ENCODE results near the gene ARHGEF1. TPM values are rescaled to one million over a fixed set of nuclear protein-coding genes. Genes with fewer than 3 reads are reported as not detected.

The ARHGEF1 gene
- total RNA-seq, 2 donors from 2014 or later: 43.8 to 104 TPM

DNA sequence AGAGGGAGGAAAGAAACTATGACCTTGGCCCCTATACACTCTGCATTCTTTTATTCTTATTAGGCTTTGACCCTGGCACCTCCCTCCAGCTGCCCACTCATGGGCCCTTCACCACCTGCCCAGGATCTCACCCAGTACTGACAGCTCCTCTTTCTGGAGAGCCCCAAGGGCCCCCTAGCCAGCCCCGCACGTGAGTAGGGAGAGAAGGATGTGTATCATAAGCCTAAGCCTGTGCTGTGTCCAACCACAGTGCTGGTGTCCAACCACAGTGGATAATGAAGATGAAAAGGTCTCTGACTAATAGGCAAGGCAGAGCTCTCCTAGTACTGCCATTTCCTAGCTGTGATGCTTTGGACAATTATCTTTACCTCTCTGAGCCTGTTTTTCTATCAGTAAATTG, 33.9 kb upstream of the ARHGEF1 start:
- Histone ChIP-seq H3K9me3 (no peaks in the 10 kb centered on the region), H3K36me3 (replicated peaks in 1 of 2; ENCODE audit: insufficient read depth in 1 of 2, low read depth in 2 of 2) (no peaks in the 10 kb centered on the region), H3K4me3 (no peak overlapping the region), H3K27me3 (no peaks in the 10 kb centered on the region), H3K27ac (no peak overlapping the region), H3K4me1 (no peaks in the 10 kb centered on the region)
- TF ChIP-seq, protein P1, sequence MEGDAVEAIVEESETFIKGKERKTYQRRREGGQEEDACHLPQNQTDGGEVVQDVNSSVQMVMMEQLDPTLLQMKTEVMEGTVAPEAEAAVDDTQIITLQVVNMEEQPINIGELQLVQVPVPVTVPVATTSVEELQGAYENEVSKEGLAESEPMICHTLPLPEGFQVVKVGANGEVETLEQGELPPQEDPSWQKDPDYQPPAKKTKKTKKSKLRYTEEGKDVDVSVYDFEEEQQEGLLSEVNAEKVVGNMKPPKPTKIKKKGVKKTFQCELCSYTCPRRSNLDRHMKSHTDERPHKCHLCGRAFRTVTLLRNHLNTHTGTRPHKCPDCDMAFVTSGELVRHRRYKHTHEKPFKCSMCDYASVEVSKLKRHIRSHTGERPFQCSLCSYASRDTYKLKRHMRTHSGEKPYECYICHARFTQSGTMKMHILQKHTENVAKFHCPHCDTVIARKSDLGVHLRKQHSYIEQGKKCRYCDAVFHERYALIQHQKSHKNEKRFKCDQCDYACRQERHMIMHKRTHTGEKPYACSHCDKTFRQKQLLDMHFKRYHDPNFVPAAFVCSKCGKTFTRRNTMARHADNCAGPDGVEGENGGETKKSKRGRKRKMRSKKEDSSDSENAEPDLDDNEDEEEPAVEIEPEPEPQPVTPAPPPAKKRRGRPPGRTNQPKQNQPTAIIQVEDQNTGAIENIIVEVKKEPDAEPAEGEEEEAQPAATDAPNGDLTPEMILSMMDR (IDR thresholded peaks at IDR 0.05): no peak
- TF ChIP-seq POLR2A (IDR thresholded peaks at IDR 0.05): no peak
- DNase-seq: no peak
- intact Hi-C loops (cut with DNase I): no loop called here
- 94 to 97% methylated on average over 2 of the region's 2 CpGs for WGBS, 2 donors
- ATAC-seq: no peak

DNA sequence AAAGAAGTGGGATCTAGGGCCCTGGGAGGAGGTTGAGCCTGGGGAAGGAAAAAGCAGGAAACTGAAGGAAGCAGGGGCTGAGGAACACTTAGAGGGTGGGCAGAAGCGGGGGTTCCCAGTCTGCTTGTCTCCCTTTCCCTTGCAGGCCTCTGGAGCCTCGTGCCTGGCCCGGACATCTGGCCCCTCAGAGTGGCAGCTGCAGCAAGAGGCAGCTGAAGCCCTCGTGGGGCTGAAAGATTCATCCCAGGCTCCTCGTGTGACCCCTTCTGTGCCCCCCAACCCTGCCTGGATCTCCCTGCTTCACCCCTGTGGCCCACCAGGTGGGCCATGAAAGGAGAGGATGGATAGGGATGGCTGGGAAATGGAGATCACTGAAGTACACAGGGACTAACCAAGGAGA, 32.6 kb upstream of the ARHGEF1 start:
- intact Hi-C loops (cut with DNase I): no loop called here
- no peak for DNase-seq
- H3K9me3 ChIP-seq: no peaks in the 10 kb centered on the region
- no peaks in the 10 kb centered on the region for H3K27me3 ChIP-seq
- no peak for TF ChIP-seq POLR2A (IDR thresholded peaks at IDR 0.05)
- TF ChIP-seq, protein P1 (IDR thresholded peaks at IDR 0.05): no peak
- no peak for ATAC-seq
- H3K4me1 ChIP-seq: no peaks in the 10 kb centered on the region
- H3K4me3 ChIP-seq: no peak overlapping the region
- WGBS, 2 donors: 41 to 74% methylated on average over 5 of the region's 5 CpGs
- H3K36me3 ChIP-seq (replicated peaks in 1 of 2; ENCODE audit: insufficient read depth in 1 of 2, low read depth in 2 of 2): no peaks in the 10 kb centered on the region
- no peak overlapping the region for H3K27ac ChIP-seq

DNA sequence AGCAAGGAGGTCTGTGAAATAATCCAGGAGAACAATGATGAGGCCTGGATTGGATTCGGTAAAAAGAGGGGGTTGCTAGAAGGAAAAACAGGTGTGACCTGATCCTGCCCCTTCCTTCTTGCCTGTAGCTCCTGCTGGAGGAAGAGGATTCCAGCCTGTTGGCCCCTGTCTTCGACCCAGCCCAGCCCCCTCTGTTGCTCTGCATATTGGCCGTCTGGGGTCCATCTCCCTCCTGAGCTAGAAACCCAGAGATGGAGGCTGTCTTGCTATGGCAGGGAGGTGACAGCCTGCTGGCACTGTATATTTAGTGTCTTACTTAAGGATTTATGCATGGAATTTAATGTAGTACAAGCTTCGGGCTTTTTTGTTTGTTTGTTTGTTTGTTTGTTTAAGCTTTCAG, 31.5 kb upstream of the ARHGEF1 start:
- no peak for ATAC-seq
- no peak for TF ChIP-seq POLR2A (IDR thresholded peaks at IDR 0.05)
- TF ChIP-seq, protein P1 (IDR thresholded peaks at IDR 0.05): no peak

DNA sequence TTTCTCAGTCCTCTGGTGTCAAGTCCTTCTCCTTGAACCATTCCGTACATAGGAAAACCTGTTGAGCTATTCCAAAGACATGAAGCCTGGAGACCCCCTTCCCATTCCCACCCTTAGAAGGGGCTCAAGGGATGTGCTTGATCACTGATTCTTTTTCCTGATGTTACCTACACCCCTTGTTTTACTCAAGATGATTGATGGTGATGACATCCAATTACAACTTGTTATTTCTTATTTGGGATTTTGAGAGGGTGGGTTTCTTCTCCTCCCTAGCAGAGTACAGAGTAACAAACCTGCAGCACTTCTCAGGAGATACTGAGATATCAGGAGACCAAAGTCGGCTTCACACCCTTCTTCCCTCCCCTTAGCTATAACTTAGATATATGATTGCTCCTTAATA, 29.6 kb upstream of the ARHGEF1 start:
- intact Hi-C loops (cut with DNase I): no loop called here
- no peak for ATAC-seq
- Histone ChIP-seq H3K9me3 (no peaks in the 10 kb centered on the region), H3K27ac (no peak overlapping the region), H3K4me3 (no peak overlapping the region), H3K36me3 (replicated peaks in 1 of 2; ENCODE audit: insufficient read depth in 1 of 2, low read depth in 2 of 2) (no peaks in the 10 kb centered on the region), H3K4me1 (no peaks in the 10 kb centered on the region), H3K27me3 (no peaks in the 10 kb centered on the region)
- TF ChIP-seq, protein P1 (IDR thresholded peaks at IDR 0.05): no peak
- no peak for TF ChIP-seq POLR2A (IDR thresholded peaks at IDR 0.05)
- 30 to 52% methylated on average over 2 of the region's 2 CpGs for WGBS, 2 donors
- DNase-seq: no peak

More for the DNA sequence above, 31.5 kb upstream of the ARHGEF1 start:
- Histone ChIP-seq H3K9me3 (no peaks in the 10 kb centered on the region), H3K4me1 (no peaks in the 10 kb centered on the region), H3K36me3 (replicated peaks in 1 of 2; ENCODE audit: insufficient read depth in 1 of 2, low read depth in 2 of 2) (no peaks in the 10 kb centered on the region), H3K4me3 (no peak overlapping the region), H3K27me3 (no peaks in the 10 kb centered on the region), H3K27ac (no peak overlapping the region)
- no peak for DNase-seq
- intact Hi-C loops (cut with DNase I): no loop called here
- 25 to 35% methylated on average over 4 of the region's 4 CpGs for WGBS, 2 donors

DNA sequence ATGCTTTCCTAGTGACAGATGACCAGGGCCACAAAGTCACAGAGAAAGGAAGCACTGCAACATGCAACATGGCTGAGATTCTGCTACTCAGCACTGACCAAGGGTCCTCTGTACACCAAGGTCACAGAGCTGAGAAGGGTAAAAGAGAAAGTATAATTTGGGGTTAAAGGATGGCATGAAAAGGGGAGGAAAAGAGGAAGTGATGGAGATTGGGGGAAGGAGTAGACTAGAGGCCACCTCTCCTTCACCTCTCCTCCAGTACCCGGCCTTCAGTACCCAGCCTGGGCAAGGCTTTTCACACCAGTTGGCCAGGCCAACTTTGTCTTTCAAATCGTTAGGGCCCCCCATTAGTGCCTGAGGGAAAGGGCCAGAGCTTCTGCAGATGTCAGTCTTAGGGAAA, 29.2 kb upstream of the ARHGEF1 start:
- Histone ChIP-seq H3K27ac (no peak overlapping the region), H3K4me3 (no peak overlapping the region), H3K4me1 (no peaks in the 10 kb centered on the region), H3K36me3 (replicated peaks in 1 of 2; ENCODE audit: insufficient read depth in 1 of 2, low read depth in 2 of 2) (no peaks in the 10 kb centered on the region), H3K9me3 (no peaks in the 10 kb centered on the region), H3K27me3 (no peaks in the 10 kb centered on the region)
- intact Hi-C loops (cut with DNase I): no loop called here
- WGBS, 2 donors: 49 to 58% methylated on average over 2 of the region's 2 CpGs
- ATAC-seq: no peak
- TF ChIP-seq, protein P1 (IDR thresholded peaks at IDR 0.05): no peak
- no peak for TF ChIP-seq POLR2A (IDR thresholded peaks at IDR 0.05)
- DNase-seq: no peak

Data from body of pancreas (tissue), 4 donors.